OCI-LY1 (cell line): Measurements from ENCODE around the gene SULT1A3.

Source experiments
- CTCF ChIP-seq: fragments of 200-600 bp; sonication (generic), shearing (Covaris generic); IDR thresholded peaks from 2 replicates; pipeline ENCODE4 v1.5.1; 2017; ENCODE audit warnings: mild to moderate bottlenecking, antibody characterized with exemption, low read length, moderate library complexity, mixed read lengths
- EZH2 ChIP-seq: fragments of 200-600 bp; sonication (generic), shearing (Covaris generic); IDR thresholded peaks from 2 replicates; pipeline ENCODE4 v1.8.0; 2017; ENCODE audit warnings: borderline replicate concordance, mixed run types, mild to moderate bottlenecking, antibody characterized with exemption, low read length, moderate library complexity, mixed read lengths

GRCh38 chr16:30184891-30185682 lies 14.0 kb upstream of the SULT1A3 start:
- no peak for TF ChIP-seq EZH2
- TF ChIP-seq CTCF = no peak
